Mesenchymal stem cell (in vitro differentiated cells and primary cell): ENCODE results near the gene CASKIN1. TPM values are rescaled to one million over a fixed set of nuclear protein-coding genes. Genes with fewer than 3 reads are reported as not detected.
A peak's percentile ranks its signal among the peaks of the same experiment; 100 is the strongest.
"Not testable (repeated sequence)": the region's sequence is repeated elsewhere in the genome, so short reads cannot be mapped to it uniquely, and the experiment has no call there.

Source experiments
- DNase-seq: peaks from one replicate; pipeline ENCODE4 v3.0.0-alpha.2; 2013
- H2AFZ ChIP-seq: one replicate; pipeline ENCODE4 v1.6.1; 2013; ENCODE audit warnings: low read depth, mild to moderate bottlenecking, control low read depth, inconsistent platforms, low read length, moderate library complexity
- H2AK5ac ChIP-seq: 2 replicates; pipeline ENCODE4 v1.6.1; 2013; ENCODE audit warnings: low read length, moderate library complexity, mild to moderate bottlenecking, inconsistent platforms; ENCODE audit not compliant: severe bottlenecking
- H2BK120ac ChIP-seq: one replicate; pipeline ENCODE4 v1.6.1; 2013; ENCODE audit warnings: low read depth, mild to moderate bottlenecking, inconsistent platforms, low read length, moderate library complexity
- H2BK12ac ChIP-seq, 2 experiments: one replicate each; pipeline ENCODE4 v1.6.1; 2013; ENCODE audit warnings: inconsistent platforms in 2 of 2, low read length in 2 of 2, mild to moderate bottlenecking in 2 of 2, moderate library complexity in 2 of 2, control low read depth in 1 of 2
- H2BK15ac ChIP-seq: one replicate; pipeline ENCODE4 v1.6.1; 2013; ENCODE audit warnings: mild to moderate bottlenecking, low read depth, inconsistent platforms; ENCODE audit not compliant: poor library complexity, severe bottlenecking
- H2BK5ac ChIP-seq: 2 replicates; pipeline ENCODE4 v1.6.1; 2013; ENCODE audit warnings: low read depth, mild to moderate bottlenecking, low read length, control low read depth, inconsistent platforms; ENCODE audit not compliant: poor library complexity, severe bottlenecking
- H3K14ac ChIP-seq, 2 experiments: one replicate each; pipeline ENCODE4 v1.6.1; 2013; ENCODE audit warnings: inconsistent platforms in 2 of 2, low read length in 2 of 2, control low read depth in 1 of 2, mild to moderate bottlenecking in 1 of 2, moderate library complexity in 1 of 2
- H3K18ac ChIP-seq, 2 experiments: one replicate each; pipeline ENCODE4 v1.6.1; 2013; ENCODE audit warnings: inconsistent platforms in 2 of 2, low read length in 2 of 2, control low read depth in 1 of 2, low read depth in 1 of 2, mild to moderate bottlenecking in 1 of 2
- H3K23ac ChIP-seq, 2 experiments: one replicate each; pipeline ENCODE4 v1.6.1; 2013; ENCODE audit warnings: inconsistent platforms in 2 of 2, low read length in 2 of 2, mild to moderate bottlenecking in 2 of 2, moderate library complexity in 2 of 2, control low read depth in 1 of 2
- H3K27ac ChIP-seq: 2 replicates; pipeline ENCODE4 v1.5.1; 2013; ENCODE audit warnings: mild to moderate bottlenecking, moderate library complexity, low read length, control low read depth, inconsistent platforms; ENCODE audit not compliant: poor library complexity, severe bottlenecking
- H3K27me3 ChIP-seq, 2 experiments: 2 replicates each; pipeline versions ENCODE4 v1.6.1 to v1.7.0; 2013; ENCODE audit warnings: low read length in 2 of 2, mild to moderate bottlenecking in 2 of 2, moderate library complexity in 2 of 2, control low read depth in 1 of 2, inconsistent platforms in 1 of 2; ENCODE audit not compliant: control insufficient read depth in 1 of 2, insufficient read depth in 1 of 2
- H3K36me3 ChIP-seq, 2 experiments: 2 replicates each; pipeline versions ENCODE4 v1.6.1 to v1.7.0; 2013; ENCODE audit warnings: low read length in 2 of 2, control low read depth in 1 of 2, inconsistent platforms in 1 of 2, low read depth in 1 of 2, mild to moderate bottlenecking in 1 of 2; ENCODE audit not compliant: insufficient read depth in 2 of 2, control insufficient read depth in 1 of 2
- H3K4ac ChIP-seq, 2 experiments: one replicate each; pipeline ENCODE4 v1.6.1; 2013; ENCODE audit warnings: inconsistent platforms in 2 of 2, low read length in 2 of 2, mild to moderate bottlenecking in 2 of 2, moderate library complexity in 2 of 2, control low read depth in 1 of 2, low read depth in 1 of 2
- H3K4me1 ChIP-seq: 2 replicates; pipeline ENCODE4 v1.6.1; 2013; ENCODE audit warnings: low read depth, low read length, control low read depth; ENCODE audit not compliant: control insufficient read depth, insufficient read depth
- H3K4me2 ChIP-seq: 2 replicates; pipeline ENCODE4 v1.6.1; 2013; ENCODE audit warnings: low read length, mild to moderate bottlenecking, inconsistent platforms; ENCODE audit not compliant: poor library complexity, severe bottlenecking
- H3K4me3 ChIP-seq, 2 experiments: 2 replicates each; pipeline versions ENCODE4 v1.5.1 to v1.7.0; 2013; ENCODE audit warnings: low read length in 2 of 2, mild to moderate bottlenecking in 2 of 2, control low read depth in 1 of 2, low read depth in 1 of 2; ENCODE audit not compliant: insufficient read depth in 1 of 2
- H3K79me1 ChIP-seq: replicated peaks from 2 replicates; pipeline ENCODE4 v1.6.1; 2013; ENCODE audit warnings: mild to moderate bottlenecking, control low read depth, low read length, inconsistent platforms; ENCODE audit not compliant: poor library complexity, severe bottlenecking
- H3K9ac ChIP-seq: 2 replicates; pipeline ENCODE4 v1.7.0; 2013; ENCODE audit warnings: mild to moderate bottlenecking, low read length, moderate library complexity
- H3K9me3 ChIP-seq: 2 replicates; pipeline ENCODE4 v1.7.0; 2013; ENCODE audit warnings: mild to moderate bottlenecking, low read length; ENCODE audit not compliant: control insufficient read depth
- H4K8ac ChIP-seq: one replicate; pipeline ENCODE4 v1.6.1; 2013; ENCODE audit warnings: inconsistent platforms, mild to moderate bottlenecking, low read length, moderate library complexity
- H4K91ac ChIP-seq: one replicate; pipeline ENCODE4 v1.6.1; 2013; ENCODE audit warnings: mild to moderate bottlenecking, low read length, inconsistent platforms
- WGBS: methylation state at CpG from one replicate; pipeline ENCODE4 v1.1.7; 2013; ENCODE audit warnings: mixed read lengths; 5-methylcytosine and 5-hydroxymethylcytosine counted together
- small RNA-seq: library from polyadenylated mRNA; stranded (forward); fragments of <200 nt; extraction: miRNeasy Mini kit (QIAGEN cat#:217004); gene quantifications from one replicate; pipeline ENCODE3, GENCODE V24; 2013; ENCODE audit warnings: low read depth

The CASKIN1 gene

GRCh38 chr16:2129890-2130447 is 66.4 kb downstream of the CASKIN1 start:
- H2AFZ ChIP-seq, H3K79me1 ChIP-seq, H3K18ac ChIP-seq, H3K27ac ChIP-seq, H2BK12ac ChIP-seq, H2BK15ac ChIP-seq, H4K8ac ChIP-seq, H3K36me3 ChIP-seq, H3K9ac ChIP-seq, H3K23ac ChIP-seq, H2AK5ac ChIP-seq, H3K14ac ChIP-seq, H3K4me2 ChIP-seq, H2BK5ac ChIP-seq, DNase-seq, H2BK120ac ChIP-seq, H3K27me3 ChIP-seq, H3K9me3 ChIP-seq, H3K4ac ChIP-seq, H4K91ac ChIP-seq, H3K4me3 ChIP-seq: not testable (repeated sequence)
- WGBS = 84% methylated on average over 22 of the region's 22 CpGs
- peaks cover 31% of the 10 kb centered on the region for H3K4me1 ChIP-seq

- H2AK5ac ChIP-seq, H4K8ac ChIP-seq, H4K91ac ChIP-seq, H3K27ac ChIP-seq, H2BK15ac ChIP-seq, H3K27me3 ChIP-seq, H2BK12ac ChIP-seq, H3K36me3 ChIP-seq, H3K4me2 ChIP-seq, H3K4ac ChIP-seq, H2AFZ ChIP-seq, H3K79me1 ChIP-seq, H3K4me3 ChIP-seq, H2BK5ac ChIP-seq, H3K9ac ChIP-seq, H3K23ac ChIP-seq, H3K18ac ChIP-seq, H2BK120ac ChIP-seq, H3K14ac ChIP-seq, H3K9me3 ChIP-seq: not testable (repeated sequence)
- peak; percentile 85 for DNase-seq
- WGBS = no CpG with 5 or more reads among the region's 11 CpGs
- H3K4me1 ChIP-seq = peaks cover 35% of the 10 kb centered on the region
These were observed 67.2 kb downstream of the CASKIN1 start for GRCh38 chr16:2129251-2129650.

- not testable (repeated sequence) for H3K4me2 ChIP-seq, H3K14ac ChIP-seq, H3K36me3 ChIP-seq, H4K91ac ChIP-seq, H3K4ac ChIP-seq, H2BK15ac ChIP-seq, H3K9me3 ChIP-seq, H2BK12ac ChIP-seq, H3K27me3 ChIP-seq, H2BK5ac ChIP-seq, H3K9ac ChIP-seq, H2AFZ ChIP-seq, H2AK5ac ChIP-seq, H2BK120ac ChIP-seq, H4K8ac ChIP-seq, H3K18ac ChIP-seq, H3K79me1 ChIP-seq, H3K23ac ChIP-seq, H3K4me3 ChIP-seq
- peaks cover 44% of the 10 kb centered on the region for H3K4me1 ChIP-seq
- WGBS = 0% methylated on average over 1 of the region's 3 CpGs
- peak; percentile 58 for DNase-seq
- peak overlapping the region; percentile 67 for H3K27ac ChIP-seq
These were observed 68.7 kb downstream of the CASKIN1 start for GRCh38 chr16:2127630-2128280.

Small RNAs within 50 kb of the gene (small RNA-seq; reads per million reads assigned to genes)
- gene MIR3180-5 (not detected), gene MIR4516 (not detected), gene RF00019 (not detected), gene SNORD60 (not detected)
